NOMO-1 treated with dmso at 0.1 percent for 144 hours (cell line): Measurements from ENCODE around the gene SCP2.

ENCODE experiments used
- DNase-seq: peaks from one replicate; lab custom pipeline; 2025; ENCODE audit not compliant: unreplicated experiment; lab: John Stamatoyannopoulos, UW

The SCP2 gene

GRCh38 chr1:53066488-53066887 is 139.4 kb downstream of the SCP2 start:
- no peak for DNase-seq

- DNase-seq: no peak
These were observed 140.0 kb downstream of the SCP2 start for GRCh38 chr1:53066891-53067738.

GRCh38 chr1:53067886-53068285 is 140.8 kb downstream of the SCP2 start:
- no peak for DNase-seq

- DNase-seq: no peak
These were observed 141.4 kb downstream of the SCP2 start for GRCh38 chr1:53068314-53069099.

- no peak for DNase-seq
These were observed 142.2 kb downstream of the SCP2 start for GRCh38 chr1:53069265-53069662.

GRCh38 chr1:53069663-53070327 is 142.7 kb downstream of the SCP2 start:
- no peak for DNase-seq

GRCh38 chr1:53070621-53071020 is 143.5 kb downstream of the SCP2 start:
- DNase-seq: no peak

GRCh38 chr1:53071167-53071865 is 144.2 kb downstream of the SCP2 start:
- no peak for DNase-seq

- no peak for DNase-seq
These were observed 144.8 kb downstream of the SCP2 start for GRCh38 chr1:53071915-53072314.

GRCh38 chr1:53073287-53073686 is 146.2 kb downstream of the SCP2 start:
- no peak for DNase-seq

GRCh38 chr1:53073868-53074311 is 146.8 kb downstream of the SCP2 start:
- no peak for DNase-seq

- DNase-seq: no peak
These were observed 147.5 kb downstream of the SCP2 start for GRCh38 chr1:53074313-53075154.

GRCh38 chr1:53075206-53075605 is 148.1 kb downstream of the SCP2 start:
- no peak for DNase-seq

GRCh38 chr1:53075761-53076163 is 148.7 kb downstream of the SCP2 start:
- DNase-seq: no peak

GRCh38 chr1:53076165-53076564 is 149.1 kb downstream of the SCP2 start:
- DNase-seq: no peak

GRCh38 chr1:53076721-53077598 is 149.9 kb downstream of the SCP2 start:
- no peak for DNase-seq

GRCh38 chr1:53077599-53077965 is 150.5 kb downstream of the SCP2 start:
- no peak for DNase-seq

GRCh38 chr1:53078333-53079101 is 151.4 kb downstream of the SCP2 start:
- no peak for DNase-seq
